Epithelial cell of prostate (primary cell): ENCODE results near the gene SRGAP1.
A peak's percentile ranks its signal among the peaks of the same experiment; 100 is the strongest.
"Not testable (repeated sequence)": the region's sequence is repeated elsewhere in the genome, so short reads cannot be mapped to it uniquely, and the experiment has no call there.

ENCODE experiments used
- DNase-seq: peaks from one replicate; pipeline ENCODE4 v3.0.0-alpha.2; 2011; ENCODE audit warnings: low read depth, low spot score
- H3K27ac ChIP-seq: fragments of 450-650 bp; 2 replicates; pipeline ENCODE4 v1.5.1; 2017; ENCODE audit warnings: mild to moderate bottlenecking

Gene SRGAP1

DNA sequence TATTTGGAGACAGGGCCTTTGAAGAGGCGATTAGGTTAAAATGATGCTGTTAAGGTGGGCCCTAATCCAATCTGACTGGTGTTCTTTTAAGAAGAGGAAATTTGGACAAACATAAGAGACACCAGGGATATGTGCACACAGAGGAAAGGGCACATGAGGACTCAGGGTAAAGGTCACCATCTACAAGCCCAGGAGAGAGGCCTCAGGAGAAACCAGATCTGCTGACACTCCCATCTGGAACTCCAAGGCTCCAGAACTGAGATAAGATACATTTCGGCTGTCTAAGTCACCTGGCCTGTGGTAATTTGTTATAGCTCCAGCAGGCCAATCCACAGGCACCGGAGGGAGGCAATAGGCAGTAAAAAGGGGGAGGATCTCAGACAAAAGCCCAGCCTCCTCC lies 329.0 kb downstream of the SRGAP1 start:
- DNase-seq = no peak

DNA sequence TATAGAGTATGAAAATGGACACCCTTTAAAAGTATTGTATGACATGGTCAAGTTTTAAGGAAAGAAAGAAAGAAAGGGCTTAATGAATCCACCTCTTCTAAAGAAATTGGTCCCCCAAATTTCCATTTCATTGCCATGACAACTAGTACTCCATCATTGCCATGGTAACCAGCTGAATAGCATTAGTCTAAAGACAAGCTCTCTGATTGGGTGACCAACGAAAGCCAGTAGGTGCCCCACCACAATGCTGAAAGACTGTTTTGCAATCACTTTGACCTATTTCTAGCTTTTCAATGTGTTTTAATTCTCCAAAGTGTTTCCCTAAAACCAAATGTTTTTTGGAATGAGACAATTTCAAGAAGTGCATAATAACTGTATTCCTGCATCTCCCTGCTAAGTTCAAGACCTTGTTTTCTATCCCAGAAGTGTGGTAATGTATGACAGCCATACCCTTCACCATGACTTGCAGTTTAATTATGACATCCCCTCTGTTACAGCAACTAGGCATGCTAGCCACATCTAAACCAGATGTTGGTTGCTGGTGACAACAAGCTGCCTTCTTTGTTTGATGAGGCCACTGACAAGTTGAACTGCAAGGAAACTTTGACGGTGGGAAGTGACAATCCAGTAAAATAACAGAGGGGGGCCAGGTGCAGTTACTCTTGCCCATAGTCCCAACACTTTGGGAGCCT lies 330.9 kb downstream of the SRGAP1 start:
- H3K27ac ChIP-seq = no peak overlapping the region
- DNase-seq = no peak

More for the DNA sequence above, 329.0 kb downstream of the SRGAP1 start:
- H3K27ac ChIP-seq = peak overlapping the region; percentile 91

DNA sequence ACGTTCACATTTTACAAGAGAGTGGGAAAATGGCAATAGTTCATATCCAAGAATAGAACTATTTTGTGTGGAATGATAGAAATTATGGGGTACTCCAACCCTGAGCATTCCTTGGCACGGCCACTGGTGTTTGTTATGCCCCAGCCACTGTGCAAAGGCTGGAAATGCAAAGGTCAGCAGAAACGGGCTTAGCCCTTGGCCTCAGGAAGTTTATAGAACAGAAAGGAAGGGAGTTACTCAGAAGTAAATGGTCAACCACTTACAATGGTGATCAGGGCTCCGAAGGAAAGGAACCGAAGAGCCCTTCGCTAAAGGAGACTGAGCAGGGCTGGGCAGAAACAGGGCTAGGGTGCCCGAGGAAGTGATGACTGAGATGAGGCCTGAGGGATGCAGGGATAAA lies 332.5 kb downstream of the SRGAP1 start:
- H3K27ac ChIP-seq = no peak overlapping the region
- no peak for DNase-seq

DNA sequence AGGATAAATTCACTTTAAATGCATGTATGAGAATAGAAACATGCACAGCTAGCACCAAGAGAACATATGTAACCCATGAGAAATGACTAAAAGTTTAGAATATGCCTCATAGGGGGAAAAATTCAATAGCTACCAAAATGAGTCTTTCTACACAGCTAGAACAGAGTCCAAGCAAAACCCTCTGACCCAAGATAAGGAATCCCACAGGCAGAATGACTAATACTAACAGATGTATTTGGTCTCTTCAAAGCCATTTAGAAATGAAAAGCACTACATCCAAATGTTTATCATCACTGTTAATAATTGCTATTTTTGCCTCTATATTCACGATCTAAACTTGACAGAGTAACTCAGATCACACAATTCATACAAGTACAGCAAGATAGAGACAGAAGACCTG lies 333.6 kb downstream of the SRGAP1 start:
- no peak for DNase-seq
- peak overlapping the region; percentile 6 for H3K27ac ChIP-seq

DNA sequence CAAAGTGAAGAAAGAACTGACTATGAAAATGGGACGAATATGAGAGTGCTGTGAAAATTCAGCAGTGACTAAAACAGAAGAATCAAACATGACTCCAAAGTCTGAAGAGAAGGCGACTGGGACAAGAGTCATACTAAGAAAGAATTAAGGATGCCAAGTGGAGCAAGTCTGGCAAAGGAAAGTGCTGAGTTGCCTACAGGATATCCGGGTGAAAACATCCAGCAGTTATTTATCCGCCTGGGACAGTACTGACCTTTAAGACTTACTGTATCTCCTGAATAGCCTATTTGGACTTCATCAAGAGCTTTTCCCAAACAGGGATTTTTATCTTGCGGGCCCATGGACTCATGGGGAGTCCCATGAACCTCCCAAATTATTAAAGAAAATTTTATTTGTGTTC lies 336.5 kb downstream of the SRGAP1 start:
- DNase-seq = peak; percentile 34
- peak overlapping the region; percentile 97 for H3K27ac ChIP-seq

DNA sequence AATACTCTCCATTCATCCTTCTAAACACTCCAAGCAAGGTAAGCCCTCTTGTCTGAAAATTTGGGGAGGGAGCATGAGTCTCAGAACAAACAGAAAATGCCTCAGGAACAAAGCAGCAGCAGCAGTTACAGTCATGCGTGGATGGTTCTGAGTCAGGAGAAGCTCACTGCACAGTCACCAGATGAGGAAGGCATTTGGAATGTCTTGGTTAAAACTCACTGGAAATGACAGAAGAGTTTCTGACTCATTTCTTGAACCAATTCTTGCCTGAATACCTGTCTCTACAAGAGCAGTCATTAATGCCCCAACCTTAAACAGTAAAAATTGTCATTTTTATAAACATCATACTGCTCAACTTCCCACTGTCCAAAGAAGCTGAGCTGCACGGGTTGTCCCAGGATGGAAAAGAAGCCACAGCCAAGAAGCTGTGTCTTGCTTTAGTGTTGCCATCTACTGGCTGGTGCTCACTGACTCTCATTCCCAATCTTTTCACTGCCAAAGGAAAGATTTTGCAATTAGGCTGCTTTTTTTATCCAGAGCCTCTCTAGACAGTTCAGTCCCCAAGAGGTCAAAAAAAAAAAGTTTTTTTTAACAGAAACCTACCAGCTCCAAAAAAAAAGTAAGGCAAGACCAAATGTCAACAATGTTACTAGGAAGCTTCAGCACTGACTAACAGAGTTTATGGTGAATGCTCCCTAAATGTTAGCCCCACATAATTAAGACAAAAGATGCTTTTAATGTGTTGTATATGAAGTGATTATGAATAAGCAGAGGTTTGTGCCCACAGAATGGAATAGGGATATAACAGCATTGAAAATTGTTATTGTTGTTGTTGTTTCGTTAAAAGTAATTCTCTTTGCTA lies 337.2 kb downstream of the SRGAP1 start:
- DNase-seq = peak; percentile 95
- H3K27ac ChIP-seq = peak overlapping the region; percentile 97

DNA sequence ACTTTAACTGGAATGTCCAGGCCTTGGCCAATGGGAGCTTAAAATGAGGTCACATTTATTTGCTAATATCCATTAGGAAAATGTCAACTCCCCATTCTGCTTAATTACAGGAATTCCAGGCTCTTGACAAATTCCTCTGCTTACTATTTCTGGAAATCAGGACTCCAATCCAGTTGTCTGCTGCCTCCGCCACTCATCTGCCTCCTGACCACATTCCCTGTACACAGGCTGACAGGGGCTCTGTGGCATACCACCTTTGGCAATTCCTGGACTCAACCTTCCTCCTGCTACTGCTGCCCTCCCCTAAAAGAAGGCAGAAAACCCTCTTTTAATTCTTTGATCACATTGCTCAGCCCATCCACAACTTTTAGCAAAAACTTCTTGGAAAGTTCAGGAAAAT lies 339.7 kb downstream of the SRGAP1 start:
- no peak overlapping the region for H3K27ac ChIP-seq
- DNase-seq = no peak

DNA sequence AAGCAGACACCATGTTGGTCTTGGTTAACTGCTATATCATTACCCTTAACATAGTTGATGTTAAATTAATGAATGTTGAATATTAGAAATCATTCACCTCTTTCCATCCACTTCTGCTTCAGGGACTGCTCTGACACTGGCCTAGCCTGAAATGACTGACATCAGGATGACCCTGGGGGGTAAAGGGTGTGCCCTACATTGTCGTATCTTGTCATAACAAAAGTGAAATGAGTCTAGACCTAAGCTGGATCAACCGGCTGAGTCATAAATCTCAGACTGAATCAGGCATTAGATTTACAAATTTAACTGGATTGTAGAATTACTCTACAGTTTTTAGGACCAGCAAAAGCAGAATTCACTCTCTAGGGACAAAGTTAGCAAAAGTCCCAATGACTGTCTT lies 342.3 kb downstream of the SRGAP1 start:
- DNase-seq = peak; percentile 12
- H3K27ac ChIP-seq = peak overlapping the region; percentile 89

DNA sequence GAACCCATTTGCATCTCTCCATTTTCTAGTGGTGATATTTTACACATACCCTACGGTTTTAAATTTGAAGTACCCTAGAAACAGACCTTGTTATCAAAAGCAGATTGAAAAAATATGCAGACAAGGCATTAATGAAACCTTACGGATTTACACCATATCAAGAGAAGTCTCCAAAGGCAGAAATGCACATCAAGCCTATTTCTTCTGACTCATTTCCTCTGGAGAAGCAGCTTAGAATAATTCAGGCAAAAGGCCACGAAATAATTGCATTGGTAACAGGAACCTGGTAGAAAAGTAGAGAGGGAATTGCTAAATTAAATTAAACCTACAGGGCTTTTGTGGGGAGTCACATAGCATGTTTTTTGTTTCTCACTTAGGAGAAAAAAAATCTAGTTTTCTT lies 342.9 kb downstream of the SRGAP1 start:
- no peak for DNase-seq
- peak overlapping the region; percentile 89 for H3K27ac ChIP-seq

DNA sequence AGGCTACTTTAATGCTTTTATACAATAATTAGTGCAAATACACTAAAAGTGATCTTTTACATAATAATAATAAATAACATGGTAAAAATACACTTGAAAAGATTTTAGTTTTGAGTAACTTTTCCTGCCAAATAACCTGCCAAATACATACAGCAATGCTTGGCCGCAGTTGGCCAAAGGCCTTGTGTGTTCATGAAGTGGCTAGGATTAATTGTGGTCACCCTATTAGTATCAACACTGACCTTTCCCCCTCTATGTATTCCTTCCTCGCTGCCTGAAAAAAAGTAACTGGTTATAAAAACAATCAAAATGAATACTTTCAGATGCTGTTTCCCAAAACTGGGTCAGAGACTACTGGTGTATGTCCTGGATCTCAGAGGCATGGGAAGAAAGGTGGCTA lies 343.3 kb downstream of the SRGAP1 start:
- no peak for DNase-seq
- H3K27ac ChIP-seq = peak overlapping the region; percentile 89

DNA sequence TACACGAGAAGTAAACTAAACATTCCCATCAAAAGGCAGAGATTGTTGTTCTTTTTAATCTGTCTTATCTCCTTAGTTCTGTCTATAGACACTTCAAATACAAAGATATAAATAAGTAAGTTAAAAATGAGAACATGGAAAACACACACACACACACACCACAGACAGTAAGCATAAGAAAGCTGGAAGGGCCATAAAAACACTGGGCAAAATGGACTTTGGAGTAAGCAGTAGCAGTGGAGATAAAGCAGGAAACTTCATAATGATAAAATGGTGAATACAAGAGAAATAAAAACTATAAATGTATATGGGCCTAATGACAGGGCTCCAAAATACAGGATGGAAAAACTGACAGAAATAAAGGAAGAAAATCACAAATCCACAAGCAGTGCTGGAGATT lies 345.0 kb downstream of the SRGAP1 start:
- DNase-seq = no peak
- H3K27ac ChIP-seq = no peak overlapping the region

DNA sequence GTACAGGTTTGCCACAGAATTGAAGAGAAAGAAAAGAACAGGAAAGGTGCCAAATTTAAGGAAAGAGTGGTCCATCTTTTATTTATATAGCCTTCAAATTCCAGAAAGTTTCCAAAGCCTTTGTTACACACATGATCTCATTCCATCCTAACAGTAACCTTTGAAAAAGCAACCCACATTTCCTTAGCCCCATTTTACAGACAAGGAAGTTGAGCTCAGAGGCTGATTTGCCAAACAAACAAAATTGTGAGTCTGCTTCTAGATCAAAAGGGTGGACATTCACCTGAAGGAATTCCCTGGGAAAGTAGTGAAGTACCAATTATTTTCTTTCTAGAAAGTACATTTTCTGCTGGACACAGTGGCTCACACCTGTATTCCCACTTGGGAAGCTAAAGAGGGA lies 345.6 kb downstream of the SRGAP1 start:
- no peak for DNase-seq
- H3K27ac ChIP-seq = no peak overlapping the region

DNA sequence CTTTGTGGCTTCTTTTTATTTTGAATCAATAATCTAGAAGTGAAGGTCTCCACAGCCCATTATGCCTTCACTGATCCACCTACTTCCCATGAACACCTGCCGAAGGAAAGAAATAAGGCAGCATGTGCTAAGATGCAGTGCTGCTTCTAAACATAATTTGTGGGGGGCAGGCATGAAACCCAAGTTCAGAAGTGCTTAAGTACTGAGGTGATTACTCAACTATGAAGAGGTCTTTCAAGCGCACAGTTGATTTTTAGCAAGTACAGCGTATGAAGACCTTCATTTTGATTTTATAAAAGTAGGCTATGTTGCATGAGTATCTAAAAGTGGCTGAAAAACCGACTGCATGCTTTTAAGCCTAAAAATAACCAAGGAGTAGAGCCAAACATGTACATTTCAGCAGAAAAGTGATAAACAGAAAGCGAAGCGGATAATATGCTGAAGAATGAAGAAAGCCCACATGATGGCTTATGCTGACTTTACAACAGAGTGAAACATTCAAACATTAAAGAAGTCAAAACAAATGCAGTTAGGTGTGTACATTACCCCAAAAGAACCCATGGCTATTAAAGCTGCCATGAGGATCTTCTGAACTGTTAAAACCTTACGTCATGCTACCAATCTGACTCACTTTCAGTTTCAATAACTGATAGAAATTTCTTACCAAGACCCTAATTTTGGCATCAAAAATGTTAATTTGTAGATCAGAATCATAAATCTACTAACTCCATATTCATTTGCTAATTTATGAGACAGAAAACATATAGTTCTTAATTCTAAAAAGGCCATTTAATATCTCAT lies 348.3 kb downstream of the SRGAP1 start:
- no peak for DNase-seq
- H3K27ac ChIP-seq = no peak overlapping the region

DNA sequence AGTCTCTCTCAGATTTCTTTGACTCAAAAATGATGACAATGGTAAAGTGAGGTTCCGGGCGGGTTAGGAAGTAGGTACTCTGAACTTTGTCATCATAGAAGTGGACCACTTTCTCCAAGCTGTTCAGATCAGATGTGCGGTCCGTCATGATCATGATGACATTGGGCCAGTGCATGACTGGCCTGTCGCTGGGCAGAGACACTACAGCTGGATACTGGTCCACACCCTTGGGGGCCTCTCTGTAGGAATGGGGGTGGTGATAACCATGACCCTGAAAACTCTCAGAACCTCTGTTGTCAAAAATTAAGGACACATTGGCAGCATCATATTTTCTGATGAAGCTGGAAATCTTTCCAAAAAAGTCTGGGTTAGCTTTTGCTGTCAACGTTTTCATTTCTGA lies 349.4 kb downstream of the SRGAP1 start:
- H3K27ac ChIP-seq = no peak overlapping the region
- no peak for DNase-seq

DNA sequence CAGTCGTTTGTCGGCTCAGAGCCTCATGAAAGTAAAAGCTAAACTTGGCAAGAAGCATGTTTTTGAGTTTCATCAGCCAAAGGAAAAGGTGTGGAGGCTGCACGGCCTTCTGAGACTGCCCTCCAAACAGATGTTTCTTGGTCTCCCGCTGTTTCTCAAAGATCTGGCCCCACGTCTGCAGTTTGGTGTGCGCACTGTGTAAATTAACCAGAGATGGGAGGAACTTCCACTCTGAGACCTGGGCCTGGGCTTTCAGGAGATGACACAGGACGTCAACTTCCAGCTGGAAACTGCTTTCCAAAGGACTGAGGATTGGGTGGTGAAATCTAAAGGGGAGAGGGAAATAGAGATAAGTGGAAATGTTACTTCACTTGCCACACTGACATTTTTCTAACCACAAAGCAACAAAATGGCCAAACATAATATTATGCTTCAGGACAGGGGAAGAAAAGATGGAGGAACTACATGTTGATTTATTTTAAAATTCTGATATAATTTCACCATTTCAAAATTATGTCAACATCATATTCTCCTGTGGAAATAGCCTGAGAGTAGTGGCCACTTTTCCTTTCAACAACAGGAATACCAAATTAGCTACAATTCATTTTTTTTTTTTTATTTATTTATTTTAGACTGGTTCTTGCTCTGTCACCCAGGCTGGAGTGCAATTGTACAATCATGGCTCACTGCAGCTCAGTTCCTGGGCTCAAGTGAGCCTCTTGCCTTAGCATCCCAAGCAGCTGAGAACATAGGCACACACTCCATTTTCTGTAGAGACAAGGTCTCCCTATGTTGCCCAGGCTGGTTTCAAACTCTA lies 350.0 kb downstream of the SRGAP1 start:
- H3K27ac ChIP-seq = no peak overlapping the region

DNA sequence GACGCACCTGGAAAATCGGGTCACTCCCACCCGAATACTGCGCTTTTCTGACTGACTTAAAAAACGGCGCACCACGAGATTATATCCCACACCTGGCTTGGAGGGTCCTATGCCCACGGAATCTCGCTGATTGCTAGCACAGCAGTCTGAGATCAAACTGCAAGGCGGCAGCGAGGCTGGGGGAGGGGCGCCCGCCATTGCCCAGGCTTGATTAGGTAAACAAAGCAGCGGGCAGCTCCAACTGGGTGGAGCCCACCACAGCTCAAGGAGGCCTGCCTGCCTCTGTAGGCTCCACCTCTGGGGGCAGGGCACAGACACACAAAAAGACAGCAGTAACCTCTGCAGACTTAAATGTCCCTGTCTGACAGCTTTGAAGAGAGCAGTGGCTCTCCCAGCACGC lies 351.3 kb downstream of the SRGAP1 start:
- not testable (repeated sequence) for DNase-seq, H3K27ac ChIP-seq

More for the DNA sequence above, 350.0 kb downstream of the SRGAP1 start:
- DNase-seq = no peak

DNA sequence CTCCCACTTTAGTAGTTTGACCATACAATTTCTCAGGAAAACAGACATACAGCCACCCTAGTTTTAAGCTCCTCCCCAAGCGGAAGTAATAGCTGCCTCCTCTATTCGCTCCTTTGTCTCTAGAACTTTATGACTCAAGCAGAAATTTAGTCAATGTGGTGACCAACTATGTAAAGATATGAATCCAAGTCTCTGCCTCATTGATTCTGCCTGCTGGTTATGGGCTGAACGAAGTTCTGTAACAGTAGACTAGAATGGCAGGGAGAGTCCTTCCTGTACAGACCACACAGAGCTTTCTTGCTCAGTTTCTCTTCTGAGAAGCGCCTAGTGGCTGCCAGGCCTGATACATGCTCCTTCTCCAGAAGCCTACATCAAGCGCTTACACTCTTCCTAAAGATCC lies 358.5 kb downstream of the SRGAP1 start:
- H3K27ac ChIP-seq = no peak overlapping the region
- DNase-seq = no peak

DNA sequence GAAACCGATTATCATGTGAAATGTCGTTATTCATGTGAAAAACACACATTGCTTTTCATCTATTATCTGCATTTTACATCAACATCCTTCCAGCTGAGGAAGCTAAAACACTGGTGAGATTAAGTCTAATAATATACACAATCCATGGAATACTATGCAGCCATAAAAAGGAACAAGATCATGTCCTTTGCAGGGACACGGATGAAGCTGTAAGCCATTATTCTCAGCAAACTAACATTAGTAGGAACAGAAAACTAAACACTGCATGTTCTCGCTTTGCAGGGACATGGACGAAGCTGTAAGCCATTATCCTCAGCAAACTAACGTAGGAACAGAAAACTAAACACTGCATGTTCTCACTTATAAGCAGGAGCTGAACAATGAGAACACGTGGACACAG lies 359.3 kb downstream of the SRGAP1 start:
- DNase-seq = no peak
- H3K27ac ChIP-seq = no peak overlapping the region

DNA sequence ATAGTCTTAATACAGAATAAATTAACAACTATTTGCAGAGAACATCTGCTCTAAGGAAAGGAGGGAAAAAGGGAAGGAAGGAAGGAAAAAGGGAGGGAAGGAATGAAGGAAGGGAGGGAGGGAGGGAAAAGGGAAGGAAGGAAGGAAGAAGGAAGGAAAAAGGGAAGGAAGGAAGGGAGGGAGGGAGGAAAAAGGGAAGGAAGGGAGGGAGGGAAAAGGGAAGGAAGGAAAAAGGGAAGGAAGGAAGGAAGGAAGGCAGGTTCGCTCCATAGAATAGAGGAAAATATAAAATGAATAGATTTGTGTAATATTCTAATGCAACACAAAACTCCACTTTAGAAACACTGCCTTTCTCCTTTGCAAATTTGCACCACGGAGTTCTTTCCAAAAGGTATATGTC lies 361.0 kb downstream of the SRGAP1 start:
- no peak for DNase-seq
- no peak overlapping the region for H3K27ac ChIP-seq

DNA sequence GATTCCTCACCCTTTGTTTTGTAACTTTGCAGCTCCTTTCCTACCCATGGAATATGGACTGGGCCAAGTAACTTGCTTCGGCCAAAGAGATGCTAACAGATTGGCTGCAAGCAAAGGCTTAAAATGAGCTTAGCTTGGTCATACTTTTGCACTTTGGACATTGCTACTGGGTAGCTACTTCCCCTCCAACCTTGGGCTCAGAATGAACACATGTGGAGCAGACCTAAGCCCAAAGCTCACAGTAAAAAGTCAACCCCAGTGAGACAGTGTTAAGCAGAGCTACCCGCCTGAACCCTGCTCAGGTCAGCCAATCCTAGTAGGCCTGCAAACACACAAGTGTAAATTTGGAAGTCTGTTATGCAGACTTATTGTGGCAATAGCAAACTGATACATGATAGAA lies 363.0 kb downstream of the SRGAP1 start:
- H3K27ac ChIP-seq = no peak overlapping the region
- DNase-seq = no peak
